NCI-H1105 (cell line): ENCODE results near the gene RAMACL.

Experiments used
- DNase-seq: peaks from one replicate; lab custom pipeline; 2025; lab: John Stamatoyannopoulos, UW

The RAMACL gene

DNA sequence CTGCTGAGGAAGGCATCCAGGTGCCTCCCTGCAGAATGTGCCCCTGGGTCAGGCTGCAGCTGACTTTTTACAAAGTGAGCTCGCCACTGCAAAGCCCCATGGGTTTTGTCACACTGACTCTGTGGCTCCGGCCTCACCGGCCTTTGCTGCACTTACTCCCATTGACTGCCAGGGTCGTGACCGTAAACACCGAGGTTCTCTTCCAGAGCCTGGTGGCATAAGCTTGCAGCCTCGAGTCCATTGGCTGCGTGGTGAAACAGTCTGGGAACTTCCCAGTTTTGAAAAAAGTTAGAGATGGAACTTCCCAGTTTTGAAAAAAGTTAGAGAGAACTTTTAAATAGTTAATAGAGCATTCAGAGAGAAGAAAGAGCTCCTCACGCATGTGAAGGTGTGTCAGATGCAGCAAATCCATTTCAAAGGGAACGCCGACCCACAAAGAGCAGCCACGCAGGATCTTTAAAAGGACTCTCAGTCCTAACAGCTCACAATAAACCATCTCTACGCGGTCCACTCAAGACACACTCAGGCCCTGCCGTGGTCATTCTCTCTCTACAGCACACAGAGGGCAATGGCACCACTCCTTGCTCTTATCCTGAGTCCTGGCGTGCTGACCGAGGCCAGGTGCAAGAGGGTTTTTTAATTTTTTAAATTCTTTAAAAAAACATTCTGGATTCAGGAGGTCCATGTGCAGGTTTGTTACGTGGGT lies 12.8 kb downstream of the RAMACL start:
- DNase-seq = no peak

DNA sequence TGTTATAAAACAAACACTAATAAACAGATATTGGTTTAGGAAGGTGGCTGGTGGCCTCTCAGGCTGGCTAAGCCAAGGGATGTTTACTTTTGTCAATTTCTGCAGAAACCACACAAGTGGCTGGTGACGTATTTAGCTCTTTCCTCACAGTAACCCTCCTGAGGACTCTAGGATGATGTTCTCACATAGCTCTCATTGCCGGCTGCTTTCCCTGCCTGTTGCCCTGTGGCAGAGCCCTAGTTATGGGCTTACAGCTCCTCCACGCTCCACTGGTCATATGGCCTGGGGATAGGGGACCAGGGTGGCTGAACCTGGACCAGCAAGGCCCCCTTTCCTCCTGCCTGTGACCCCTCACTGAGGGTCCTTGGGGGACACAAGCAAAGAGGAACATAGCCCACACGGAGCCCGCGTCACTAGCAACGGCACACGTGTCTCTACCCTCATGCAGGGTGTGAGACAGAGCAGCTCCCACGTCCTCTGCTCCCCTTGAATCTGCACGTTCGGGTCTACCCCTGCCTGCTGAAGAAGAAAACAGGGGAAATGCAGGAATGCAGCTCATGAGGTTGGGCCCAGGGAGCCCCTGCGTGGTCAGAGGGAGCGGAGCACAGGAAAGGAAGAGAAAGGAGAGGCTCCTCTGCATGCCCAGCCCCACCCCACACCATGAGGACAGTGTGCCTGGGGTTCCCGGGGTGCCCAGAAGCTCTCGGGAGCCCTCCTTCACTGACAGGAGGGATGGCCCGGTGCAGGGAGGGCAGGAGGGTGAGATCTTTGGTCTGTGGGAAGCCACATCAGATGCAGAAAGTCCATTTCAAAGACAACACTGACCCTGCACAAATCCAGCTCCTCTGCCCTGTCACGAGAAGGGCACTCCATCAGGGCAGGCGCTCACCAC lies 13.9 kb downstream of the RAMACL start:
- no peak for DNase-seq

DNA sequence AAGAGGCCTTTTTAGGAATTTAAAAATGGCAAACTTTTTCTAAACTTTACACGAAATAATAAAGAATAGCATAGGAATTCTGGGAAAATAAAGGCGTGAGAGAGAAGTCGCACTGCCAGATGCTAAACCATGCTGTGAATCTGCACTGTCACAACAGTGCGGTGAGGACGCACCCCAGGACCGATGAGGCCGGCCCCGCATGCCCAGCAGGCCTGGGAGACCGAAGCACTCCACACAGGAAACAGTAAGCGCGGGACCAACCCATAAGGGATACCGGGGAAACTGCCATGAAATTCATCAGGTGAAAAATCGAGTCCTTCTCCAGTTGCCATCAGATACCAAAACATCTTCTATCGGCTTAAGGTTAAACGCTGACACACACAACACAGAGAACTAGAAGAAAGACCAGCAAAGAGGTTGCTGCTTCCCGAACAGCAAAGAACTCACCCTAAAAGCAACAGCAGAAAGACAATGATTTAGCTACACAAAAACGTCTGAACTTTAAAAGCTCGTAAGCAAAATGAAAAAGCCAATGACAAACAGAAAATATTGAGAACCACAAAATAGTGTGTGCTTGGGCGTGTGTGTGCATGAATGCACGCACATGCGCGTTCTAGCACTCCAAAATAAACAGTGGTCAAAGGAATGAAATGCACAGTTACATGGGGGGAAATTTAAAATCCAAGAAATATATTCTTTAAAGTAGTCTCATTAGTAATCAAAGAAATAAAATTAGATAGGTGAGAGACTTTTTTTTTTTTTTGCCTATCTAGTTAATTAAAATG lies 15.4 kb downstream of the RAMACL start:
- no peak for DNase-seq

GRCh38 chr6:166569206-166569605 lies 17.3 kb downstream of the RAMACL start:
- DNase-seq = no peak

DNA sequence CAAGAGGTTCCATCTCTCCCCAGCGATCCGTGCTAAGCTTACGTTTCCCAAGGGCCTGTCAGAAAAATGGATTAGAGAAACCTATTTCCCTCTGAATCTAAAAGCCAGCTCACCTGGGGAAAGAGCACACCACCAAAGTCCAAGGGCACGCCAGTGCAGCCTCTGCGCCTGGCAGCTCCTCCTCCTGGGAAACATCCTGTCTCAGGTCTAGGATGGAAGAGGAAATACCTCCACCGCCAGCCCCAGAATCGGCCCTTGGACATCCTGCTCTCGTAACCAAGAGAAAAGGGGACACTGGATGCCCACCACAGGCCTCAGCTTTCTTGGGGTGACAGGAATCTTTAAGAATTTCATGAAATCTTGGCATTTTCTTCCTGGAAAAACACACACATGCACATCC lies 18.7 kb downstream of the RAMACL start:
- no peak for DNase-seq

DNA sequence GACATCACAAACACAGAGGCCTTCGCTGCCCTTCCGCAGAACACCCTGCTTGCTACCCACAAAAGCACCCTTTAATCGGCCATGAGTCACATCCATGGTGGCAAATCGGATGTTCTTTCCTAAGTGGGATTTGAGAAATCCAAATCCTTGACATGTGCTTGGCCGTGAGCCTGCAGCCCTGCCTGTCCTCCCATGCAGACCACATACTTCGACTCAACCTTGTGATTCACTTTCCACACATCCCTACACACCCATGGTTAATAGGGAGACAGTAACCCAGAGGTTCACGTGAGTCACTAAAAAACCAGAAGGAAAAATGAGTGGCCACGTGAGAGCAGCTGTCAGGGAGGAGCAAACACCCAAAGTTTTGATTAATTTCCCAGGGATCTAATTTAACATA lies 19.4 kb downstream of the RAMACL start:
- no peak for DNase-seq

DNA sequence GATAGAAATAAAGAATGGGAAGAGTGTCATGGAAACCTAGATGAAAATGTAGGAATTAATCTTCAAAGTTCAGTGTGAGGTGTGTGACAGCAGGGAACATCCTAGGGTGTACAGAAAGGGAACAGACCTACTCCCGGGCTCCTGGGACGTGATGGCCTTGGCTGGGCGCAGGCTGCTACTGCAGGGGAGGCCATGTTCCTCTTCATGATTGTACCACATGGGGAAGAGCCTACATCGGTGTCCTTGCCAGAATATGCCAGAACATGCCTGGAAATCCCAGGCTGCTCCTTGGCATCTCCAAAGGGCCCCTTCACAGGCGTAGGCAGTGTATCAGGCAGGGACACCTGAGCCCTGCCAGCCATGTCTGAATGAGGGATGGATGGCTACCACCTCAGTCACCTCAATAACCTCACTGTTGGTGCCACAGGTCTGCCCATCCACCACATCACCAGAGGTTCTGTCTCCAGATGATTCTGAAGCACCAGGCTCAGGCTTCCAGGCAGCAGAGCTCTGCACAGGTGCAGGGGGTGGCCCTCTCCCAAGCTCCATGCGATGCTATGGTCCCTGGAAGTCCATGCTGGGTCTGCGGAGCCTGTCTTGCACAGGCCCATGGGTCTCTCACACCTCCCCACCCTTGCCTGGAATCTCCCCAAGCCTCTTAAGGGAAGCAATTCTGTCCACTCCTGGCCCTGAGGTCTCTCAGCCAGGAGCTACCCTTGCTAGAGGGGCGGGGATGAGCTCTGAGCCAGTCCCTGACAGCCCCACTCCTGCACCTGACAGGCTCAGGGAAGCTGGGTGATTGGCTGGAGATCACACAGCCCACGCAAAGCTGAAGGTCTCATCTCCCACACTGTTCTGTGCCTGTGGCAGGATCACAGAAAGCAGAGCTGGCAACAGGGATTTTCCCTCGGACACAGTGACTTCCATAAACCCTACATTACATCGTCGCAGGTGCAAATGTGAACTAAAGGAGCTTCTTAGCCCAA lies 20.2 kb downstream of the RAMACL start:
- DNase-seq = no peak

- no peak for DNase-seq
These were observed 21.2 kb downstream of the RAMACL start for GRCh38 chr6:166565084-166565967.

GRCh38 chr6:166563805-166564204 lies 22.7 kb downstream of the RAMACL start:
- no peak for DNase-seq

- no peak for DNase-seq
These were observed 23.3 kb downstream of the RAMACL start for GRCh38 chr6:166563200-166563599.

DNA sequence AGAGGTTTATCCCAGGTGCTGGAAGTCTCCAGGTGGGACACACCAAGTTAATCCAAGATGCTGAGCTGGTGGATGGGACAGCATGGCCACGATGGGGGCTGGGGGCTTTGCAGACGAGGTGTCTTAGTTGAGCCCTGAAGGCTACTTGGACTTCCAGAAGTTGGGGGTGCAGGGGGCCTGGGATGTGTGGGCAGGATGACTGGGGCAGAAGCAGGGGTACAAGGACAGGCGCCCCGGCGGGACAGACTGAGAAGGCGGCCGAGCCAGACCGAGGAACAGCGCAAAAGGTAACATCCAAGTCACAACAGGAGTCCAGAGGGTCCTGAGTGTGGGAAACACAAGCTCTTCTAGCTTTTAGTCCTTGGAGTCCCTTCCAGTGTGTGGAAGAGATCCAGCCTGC lies 23.8 kb downstream of the RAMACL start:
- no peak for DNase-seq

DNA sequence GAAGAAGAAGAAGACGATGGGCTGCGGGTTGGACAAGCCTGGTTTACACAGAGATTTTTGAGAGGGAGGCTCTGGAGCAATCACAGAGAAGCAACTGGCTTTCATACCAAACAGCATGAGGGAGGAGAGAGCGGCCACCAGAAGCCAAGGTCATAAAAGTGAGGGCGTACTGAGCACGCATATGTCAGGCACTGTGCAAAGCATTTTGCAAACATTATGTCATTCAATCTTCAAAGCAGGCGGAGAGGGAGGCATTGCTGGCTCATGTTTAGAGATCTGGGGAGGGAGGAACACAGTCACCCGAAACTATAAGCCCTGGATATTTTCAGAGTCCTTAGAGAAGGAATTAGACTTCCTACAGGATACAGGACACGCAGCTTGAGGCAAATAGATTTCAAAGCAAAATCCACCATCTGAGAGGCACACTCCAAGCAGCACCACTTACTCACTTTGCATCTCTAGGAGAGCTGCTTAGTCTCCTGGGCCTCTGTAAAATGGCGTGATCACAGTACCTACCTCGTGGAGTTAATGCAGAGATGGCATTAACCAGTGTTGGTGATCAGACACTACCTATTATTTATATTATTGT lies 24.6 kb downstream of the RAMACL start:
- DNase-seq = no peak

DNA sequence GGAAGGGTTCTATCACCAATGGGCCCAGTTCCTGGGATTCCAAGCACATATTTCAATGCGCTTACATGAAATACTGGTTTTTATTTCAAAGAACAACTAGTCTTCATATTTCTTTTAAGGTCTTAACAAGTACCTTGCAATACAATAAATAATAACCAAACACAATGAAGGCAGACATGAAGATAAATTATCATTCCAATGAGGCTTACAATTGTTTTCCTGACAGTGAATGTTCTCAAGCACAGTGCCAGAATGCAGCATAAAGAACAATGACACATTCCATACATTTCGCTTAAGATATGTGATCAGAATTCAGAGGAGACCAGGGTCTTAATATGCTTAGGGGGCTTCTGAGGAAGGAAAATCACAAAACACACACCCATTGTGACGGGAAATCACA lies 26.3 kb downstream of the RAMACL start:
- no peak for DNase-seq

DNA sequence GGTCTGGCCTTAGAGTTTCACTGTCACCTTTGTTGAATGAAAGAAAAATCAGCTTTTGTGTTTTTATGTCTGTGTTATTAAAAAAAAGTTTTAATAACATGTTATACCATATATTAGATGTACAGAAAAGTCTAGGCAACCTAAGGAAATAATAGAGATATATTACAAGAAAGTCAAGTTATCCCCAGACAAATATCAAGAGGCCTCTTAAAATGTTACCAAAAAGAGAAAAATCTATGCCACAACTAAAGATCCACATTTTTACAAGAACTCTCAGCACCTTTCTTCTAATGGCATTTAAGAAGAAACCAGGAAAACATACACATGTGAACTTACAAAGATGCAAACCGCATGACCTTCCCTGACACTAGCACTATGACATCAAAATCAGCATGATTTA lies 26.8 kb downstream of the RAMACL start:
- DNase-seq = no peak

DNA sequence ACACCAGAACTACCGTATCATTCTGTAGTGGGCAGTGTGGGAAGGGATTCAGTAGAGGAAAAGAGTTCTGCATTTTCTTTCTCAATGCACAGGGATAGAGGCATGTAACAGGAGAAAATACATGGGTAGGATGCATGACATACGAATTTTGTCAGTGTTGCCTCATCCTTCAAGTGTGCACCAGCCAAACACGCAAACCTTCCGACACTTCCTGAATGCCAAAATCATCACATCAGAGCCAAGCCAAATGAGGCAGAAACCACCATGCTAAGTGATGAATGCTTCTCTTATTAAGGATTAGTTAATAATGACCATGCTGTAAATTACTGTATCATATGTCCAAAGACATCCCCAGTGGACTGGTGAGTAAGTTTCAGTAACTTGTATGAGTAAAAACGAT lies 27.3 kb downstream of the RAMACL start:
- no peak for DNase-seq

DNA sequence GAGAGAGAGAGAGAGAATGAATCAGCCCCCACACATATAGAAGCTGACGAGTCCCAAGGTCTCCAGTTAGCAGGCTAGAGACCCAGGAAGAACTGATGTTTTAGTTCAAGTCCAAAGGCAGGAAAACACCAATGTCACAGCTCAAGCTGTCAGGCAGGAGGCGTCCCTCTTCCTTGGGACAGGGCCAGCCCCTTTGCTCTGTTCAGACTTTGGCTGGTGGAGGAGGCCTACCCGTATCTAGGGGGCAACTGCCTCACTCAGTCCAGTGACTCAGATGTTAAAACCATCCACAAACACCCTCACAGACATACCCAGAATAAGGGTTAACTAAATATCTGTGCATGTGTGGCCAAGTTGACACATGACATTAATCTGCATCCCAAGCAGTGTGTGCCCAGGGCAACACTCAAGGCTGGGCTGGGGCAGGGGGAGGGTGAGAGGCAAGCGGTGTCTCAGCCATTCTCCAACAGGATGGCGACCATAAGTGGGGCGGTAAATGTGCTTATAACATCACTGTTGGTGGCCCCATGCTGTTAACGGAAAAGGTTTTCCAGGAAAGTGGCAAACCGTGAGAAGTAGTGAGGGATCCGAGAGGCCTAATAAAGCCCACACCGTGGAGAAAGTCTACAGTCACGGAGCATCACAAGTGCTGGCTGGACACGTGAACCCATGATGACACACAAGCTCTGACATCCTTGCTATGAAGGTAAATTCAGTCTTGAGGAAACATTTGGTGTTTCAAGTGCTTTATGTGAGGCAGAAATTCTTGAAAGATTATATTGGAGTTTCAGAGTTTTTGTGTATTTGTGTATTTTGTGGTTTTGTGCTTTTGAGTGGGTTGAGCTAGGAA lies 28.1 kb downstream of the RAMACL start:
- DNase-seq = no peak

- DNase-seq = peak; percentile 84
These were observed 29.6 kb downstream of the RAMACL start for GRCh38 chr6:166556863-166557322.

GRCh38 chr6:166556336-166556735 lies 30.1 kb downstream of the RAMACL start:
- DNase-seq = no peak

DNA sequence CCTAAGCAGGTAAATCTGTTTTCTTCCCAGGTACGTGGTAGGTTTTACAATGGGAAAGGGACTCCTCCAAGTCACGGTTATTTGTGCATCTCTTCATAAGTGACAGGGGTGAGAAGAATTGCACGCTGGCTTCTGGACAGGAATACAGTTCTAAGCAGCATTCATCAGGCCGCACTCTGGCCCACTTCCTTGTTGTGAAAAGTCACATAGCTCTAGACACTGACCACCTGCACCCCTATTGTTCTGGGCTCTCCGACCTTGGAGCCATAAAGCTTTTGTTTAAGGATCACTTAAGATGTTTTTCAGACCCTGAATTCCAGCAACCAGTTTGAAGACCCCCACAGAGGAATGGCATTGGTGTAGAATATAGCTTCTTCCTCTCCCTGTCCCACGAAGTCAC lies 31.4 kb downstream of the RAMACL start:
- no peak for DNase-seq
